Spleen (tissue), 7 donors: ENCODE results near the gene FES.

ENCODE experiments used
- POLR2AphosphoS5 ChIP-seq, 3 donors: sonication (generic); formaldehyde crosslinking; IDR thresholded peaks; one replicate each; pipeline ENCODE4 v1.5.1; 2017; ENCODE audit warnings: antibody characterized with exemption in 3 of 3
- TF ChIP-seq, protein P1 (sequence below), 11 experiments: fragments of 200-600 bp in 7 of 11; fragments of 450-650 bp in 4 of 11; sonication (generic) in 4 of 11; IDR thresholded peaks in 8 of 11; conservative IDR thresholded peaks in 3 of 11; 1 replicate in 7 of 11; 2 replicates in 4 of 11; pipeline versions ENCODE4 v1.4.0 to v1.8.0; 2016 to 2021; ENCODE audit warnings: antibody characterized with exemption in 11 of 11, inconsistent platforms in 4 of 11, mild to moderate bottlenecking in 1 of 11
- donor health status: DM: no; HTN: no; CAD: no; lungs with moderate emphysema.
- donor health status: DM: no; HTN: no; CAD: no.
- donor health status: DM: no; HTN: no; CAD: no.

DNA sequence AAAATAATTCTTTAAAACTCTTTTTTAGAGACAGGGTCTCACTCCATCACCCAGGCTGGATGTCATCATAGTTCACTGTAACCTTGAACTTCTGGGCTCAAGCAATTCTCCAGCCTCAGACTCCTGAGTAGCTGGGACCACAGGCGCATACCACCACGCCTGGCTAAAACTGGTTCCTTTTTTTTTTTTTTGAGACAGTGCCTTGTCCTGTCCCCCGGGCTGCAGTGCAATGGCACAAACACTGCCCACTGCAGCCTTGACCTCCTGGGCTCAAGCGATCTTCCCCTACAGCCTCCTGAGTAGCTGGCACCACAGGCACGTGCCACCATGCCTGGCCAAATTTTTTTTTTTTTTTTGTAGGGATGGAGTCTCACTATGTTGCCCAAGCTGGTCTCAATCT, 39.6 kb upstream of the FES start:
- TF ChIP-seq, protein P1, sequence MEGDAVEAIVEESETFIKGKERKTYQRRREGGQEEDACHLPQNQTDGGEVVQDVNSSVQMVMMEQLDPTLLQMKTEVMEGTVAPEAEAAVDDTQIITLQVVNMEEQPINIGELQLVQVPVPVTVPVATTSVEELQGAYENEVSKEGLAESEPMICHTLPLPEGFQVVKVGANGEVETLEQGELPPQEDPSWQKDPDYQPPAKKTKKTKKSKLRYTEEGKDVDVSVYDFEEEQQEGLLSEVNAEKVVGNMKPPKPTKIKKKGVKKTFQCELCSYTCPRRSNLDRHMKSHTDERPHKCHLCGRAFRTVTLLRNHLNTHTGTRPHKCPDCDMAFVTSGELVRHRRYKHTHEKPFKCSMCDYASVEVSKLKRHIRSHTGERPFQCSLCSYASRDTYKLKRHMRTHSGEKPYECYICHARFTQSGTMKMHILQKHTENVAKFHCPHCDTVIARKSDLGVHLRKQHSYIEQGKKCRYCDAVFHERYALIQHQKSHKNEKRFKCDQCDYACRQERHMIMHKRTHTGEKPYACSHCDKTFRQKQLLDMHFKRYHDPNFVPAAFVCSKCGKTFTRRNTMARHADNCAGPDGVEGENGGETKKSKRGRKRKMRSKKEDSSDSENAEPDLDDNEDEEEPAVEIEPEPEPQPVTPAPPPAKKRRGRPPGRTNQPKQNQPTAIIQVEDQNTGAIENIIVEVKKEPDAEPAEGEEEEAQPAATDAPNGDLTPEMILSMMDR (IDR thresholded peaks at IDR 0.05 in 8 of 11, conservative IDR thresholded peaks at IDR 0.05 in 3 of 11) = no peak
- no peak for TF ChIP-seq POLR2AphosphoS5 (IDR thresholded peaks at IDR 0.05)
